GM23248 (cell line): ENCODE data around the gene DNAH8. TPM values are rescaled to one million over a fixed set of nuclear protein-coding genes. Genes with fewer than 3 reads are reported as not detected.

ENCODE experiments used
- DNase-seq: peaks from one replicate; pipeline ENCODE4 v3.0.0-alpha.2; 2015
- H2AFZ ChIP-seq: fragments of 200-600 bp; sonication (generic); 2 replicates; pipeline ENCODE4 v1.6.1; 2016; ENCODE audit warnings: antibody characterized with exemption
- H3F3A ChIP-seq: fragments of 200-600 bp; sonication (generic); 2 replicates; pipeline ENCODE4 v1.6.1; 2016; ENCODE audit warnings: mild to moderate bottlenecking, antibody characterized with exemption, mixed run types; ENCODE audit not compliant: insufficient read depth
- H3K27ac ChIP-seq: fragments of 200-600 bp; sonication (generic); 2 replicates; pipeline ENCODE4 v1.5.1; 2016; ENCODE audit warnings: mild to moderate bottlenecking
- H3K27me3 ChIP-seq: fragments of 200-600 bp; sonication (generic); replicated peaks from 2 replicates; pipeline ENCODE4 v1.6.1; 2016; ENCODE audit warnings: mild to moderate bottlenecking; ENCODE audit not compliant: insufficient read depth
- H3K36me3 ChIP-seq: fragments of 200-600 bp; sonication (generic); 2 replicates; pipeline ENCODE4 v1.6.1; 2016; ENCODE audit warnings: low read depth, mild to moderate bottlenecking
- H3K4me1 ChIP-seq: fragments of 200-600 bp; sonication (generic); 2 replicates; pipeline ENCODE4 v1.6.1; 2016; ENCODE audit warnings: mild to moderate bottlenecking; ENCODE audit not compliant: insufficient read depth
- H3K4me2 ChIP-seq: fragments of 200-600 bp; sonication (generic); one replicate; pipeline ENCODE4 v1.6.1; 2016; ENCODE audit warnings: mild to moderate bottlenecking; ENCODE audit not compliant: unreplicated experiment
- H3K4me3 ChIP-seq: fragments of 200-600 bp; sonication (generic); 2 replicates; pipeline ENCODE4 v1.5.1; 2016; ENCODE audit warnings: mild to moderate bottlenecking
- H3K79me2 ChIP-seq: fragments of 200-600 bp; sonication (generic); 2 replicates; pipeline ENCODE4 v1.6.1; 2016; ENCODE audit warnings: mild to moderate bottlenecking; ENCODE audit not compliant: insufficient read depth
- H3K9ac ChIP-seq: fragments of 200-600 bp; sonication (generic); 2 replicates; pipeline ENCODE4 v1.6.1; 2016; ENCODE audit warnings: mild to moderate bottlenecking
- H3K9me2 ChIP-seq: fragments of 200-600 bp; sonication (generic); 2 replicates; pipeline ENCODE4 v1.6.1; 2016; ENCODE audit warnings: mixed run types, mild to moderate bottlenecking, moderate library complexity; ENCODE audit not compliant: insufficient read depth
- H3K9me3 ChIP-seq: fragments of 200-600 bp; sonication (generic); one replicate; pipeline ENCODE4 v1.6.1; 2017; ENCODE audit warnings: low read depth
- H4K20me1 ChIP-seq: fragments of 200-600 bp; sonication (generic); 2 replicates; pipeline ENCODE4 v1.6.0; 2016; ENCODE audit not compliant: insufficient read depth
- EZH2 ChIP-seq: fragments of 200-600 bp; sonication (generic); IDR thresholded peaks from 2 replicates; pipeline ENCODE4 v1.6.1; 2018; ENCODE audit warnings: antibody characterized with exemption, mild to moderate bottlenecking; ENCODE audit not compliant: insufficient read depth, poor library complexity, severe bottlenecking
- EZH2phosphoT487 ChIP-seq: fragments of 200-600 bp; sonication (generic); IDR thresholded peaks from 2 replicates; pipeline ENCODE4 v1.6.1; 2018; ENCODE audit warnings: antibody characterized with exemption, moderate library complexity, mild to moderate bottlenecking, low read depth; ENCODE audit not compliant: insufficient read depth
- WGBS, 2 experiments: methylation state at CpG; one replicate each; pipeline ENCODE4 v1.1.6; 2015 to 2017; ENCODE audit warnings: low lambda C conversion rate in 2 of 2, low coverage in 1 of 2; ENCODE audit errors: missing lambda C conversion rate in 2 of 2; 5-methylcytosine and 5-hydroxymethylcytosine counted together
- in situ Hi-C: fragments of 300-500 bp; cut with MboI; formaldehyde crosslinking; loops from 2 replicates; pipeline ENCODE4 v1.15.0; 2020
- polyA plus RNA-seq: library from polyadenylated mRNA; unstranded; fragments of >200 nt; fragmentation: Nextera tagmentation; extraction: Ambion mirVana; gene quantifications from 2 replicates; pipeline ENCODE4 v1.2.1, GENCODE V29; 2016
- total RNA-seq: library from RNA; depleted of rRNA; stranded (reverse); fragments of >200 nt; shearing (Covaris generic); gene quantifications from 2 replicates; pipeline ENCODE4 v1.2.3, GENCODE V29; 2014

Gene DNAH8
- total and polyA plus RNA-seq, 2 experiments from 2014 or later, result not detected

DNA sequence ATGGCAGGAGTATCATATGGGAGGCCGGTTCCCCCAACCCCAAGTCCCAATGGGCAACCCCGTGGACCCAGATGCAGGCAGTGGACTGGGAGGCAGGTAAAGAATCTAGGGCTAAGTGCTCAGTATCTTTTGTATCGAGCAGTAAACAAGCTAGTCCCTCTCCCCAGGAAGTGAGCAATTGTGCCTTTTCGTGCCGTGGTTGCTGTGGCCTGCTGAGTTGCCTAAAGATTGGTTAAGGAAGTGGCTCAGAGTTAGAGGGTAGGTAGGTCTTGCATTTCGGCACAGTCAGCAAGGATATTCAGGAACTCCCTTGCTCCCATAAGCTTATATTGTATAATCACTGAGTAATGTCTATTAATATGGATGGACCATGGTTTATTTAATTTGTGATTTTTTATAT is 1.3 kb upstream of the DNAH8 start:
- Histone ChIP-seq H3K9ac (no peak overlapping the region), H3K4me3 (no peak overlapping the region), H4K20me1 (no peaks in the 10 kb centered on the region), H3K4me2 (no peak overlapping the region), H3K27ac (no peak overlapping the region), H3K4me1 (no peaks in the 10 kb centered on the region), H3K36me3 (no peaks in the 10 kb centered on the region), H3F3A (no peaks in the 10 kb centered on the region), H3K9me2 (no peaks in the 10 kb centered on the region), H2AFZ (no peak overlapping the region), H3K79me2 (no peaks in the 10 kb centered on the region), H3K27me3 (peaks cover 18% of the 10 kb centered on the region; the same call in 1 of the 2 replicates), H3K9me3 (no peaks in the 10 kb centered on the region)
- 65 to 67% methylated on average over 6 of the region's 6 CpGs for WGBS, 2 experiments
- TF ChIP-seq EZH2 (no peak), EZH2phosphoT487 (no peak)
- in situ Hi-C loops, result no loop called here
- DNase-seq, result no peak

DNA sequence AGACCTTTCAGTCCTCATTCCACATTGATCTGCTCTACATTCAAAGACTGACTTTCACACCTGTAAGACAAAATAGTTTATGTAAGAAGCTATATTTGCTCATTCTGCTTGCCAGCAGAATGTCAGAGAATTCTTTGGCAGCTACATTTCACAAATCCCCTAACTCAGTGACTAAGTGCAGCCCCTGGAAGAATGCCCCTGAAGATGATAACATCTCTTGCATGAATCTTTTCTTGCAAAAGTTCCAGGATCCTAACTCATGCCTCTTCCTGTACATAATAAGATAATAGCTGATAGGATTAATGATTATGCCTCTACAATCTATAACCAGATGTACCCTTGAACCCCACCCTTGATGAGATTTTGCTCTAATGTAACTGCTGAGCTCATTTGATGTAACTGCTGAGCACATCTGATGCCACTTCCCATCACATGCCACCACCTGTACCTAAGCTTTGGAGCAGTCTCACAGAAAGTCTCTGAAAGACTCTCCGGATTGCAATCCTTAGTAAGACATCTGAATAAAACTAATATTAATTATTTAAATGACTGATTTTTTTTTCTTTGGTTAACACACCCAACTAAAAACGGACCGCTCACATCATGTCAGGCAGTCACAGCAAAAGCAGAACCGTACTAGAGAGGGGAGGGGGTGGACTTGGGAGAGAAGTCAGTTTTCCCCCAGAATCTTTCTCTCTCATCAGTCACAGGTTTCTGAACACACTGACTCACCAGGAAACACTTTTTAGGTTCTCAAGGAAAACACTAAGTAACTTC is 684 bp upstream of the DNAH8 start:
- Histone ChIP-seq H2AFZ (no peak overlapping the region), H3K9me3 (no peaks in the 10 kb centered on the region), H3K27ac (no peak overlapping the region), H3K4me2 (no peak overlapping the region), H3K9me2 (no peaks in the 10 kb centered on the region), H4K20me1 (no peaks in the 10 kb centered on the region), H3K4me3 (0 out of 2 replicates have a peak overlapping the region, but pooled peaks have one; percentile 44), H3K27me3 (peaks cover 18% of the 10 kb centered on the region; the same call in 1 of the 2 replicates), H3K9ac (no peak overlapping the region), H3F3A (no peaks in the 10 kb centered on the region), H3K36me3 (no peaks in the 10 kb centered on the region), H3K79me2 (no peaks in the 10 kb centered on the region), H3K4me1 (no peaks in the 10 kb centered on the region)
- WGBS, 2 experiments, result 56 to 68% methylated on average over 4 of the region's 4 CpGs
- in situ Hi-C loops, result no loop called here
- TF ChIP-seq EZH2, result no peak
- no peak for TF ChIP-seq EZH2phosphoT487
- no peak for DNase-seq

DNA sequence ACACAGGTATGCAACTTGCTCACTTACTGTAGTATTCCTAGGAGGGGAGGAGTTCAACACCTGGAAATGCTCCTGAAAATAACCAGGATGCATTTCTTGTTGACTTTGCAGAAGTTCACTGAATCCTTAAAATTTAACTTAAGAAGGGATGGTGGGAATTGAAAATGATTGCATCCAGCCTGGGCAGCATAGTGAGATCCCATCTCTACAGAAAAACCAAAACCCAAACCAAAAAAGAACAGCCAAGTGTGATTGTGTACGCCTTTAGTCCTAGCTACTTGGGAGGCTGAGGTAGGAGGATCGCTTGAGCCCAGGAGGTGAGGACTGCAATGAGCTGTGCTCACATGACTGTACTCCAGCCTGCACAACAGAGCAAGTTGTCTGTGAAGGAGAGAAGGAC is 1.7 kb downstream of the DNAH8 start:
- Histone ChIP-seq H3K9me3 (no peaks in the 10 kb centered on the region), H3F3A (no peaks in the 10 kb centered on the region), H3K9ac (no peak overlapping the region), H3K4me1 (no peaks in the 10 kb centered on the region), H4K20me1 (no peaks in the 10 kb centered on the region), H3K4me3 (no peak overlapping the region), H3K79me2 (no peaks in the 10 kb centered on the region), H2AFZ (no peak overlapping the region), H3K9me2 (no peaks in the 10 kb centered on the region), H3K27me3 (peaks cover 22% of the 10 kb centered on the region; the same call in 1 of the 2 replicates), H3K36me3 (no peaks in the 10 kb centered on the region), H3K27ac (no peak overlapping the region), H3K4me2 (no peak overlapping the region)
- TF ChIP-seq EZH2 (no peak), EZH2phosphoT487 (no peak)
- 81 to 90% methylated on average over 2 of the region's 2 CpGs for WGBS, 2 experiments
- in situ Hi-C loops, result no loop called here
- no peak for DNase-seq

DNA sequence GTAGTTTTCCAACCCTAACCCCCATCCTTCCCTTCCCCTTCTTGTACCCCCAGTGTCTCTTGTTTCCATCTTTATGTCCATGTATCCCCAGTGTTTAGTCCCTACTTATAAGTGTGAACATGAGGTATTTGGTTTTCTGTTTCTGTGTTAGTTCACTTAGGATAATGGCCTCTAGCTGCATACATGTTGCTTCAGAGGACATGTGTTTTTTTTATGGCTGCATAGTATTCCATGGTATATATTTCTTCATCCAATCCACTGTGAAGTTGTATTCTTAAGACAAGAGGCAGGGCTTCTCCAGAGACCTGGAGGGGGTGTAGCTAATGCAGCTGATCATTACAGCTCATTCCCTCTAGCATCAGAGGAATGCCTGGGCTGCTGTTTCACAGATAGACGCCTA is 4.2 kb downstream of the DNAH8 start:
- in situ Hi-C loops, result no loop called here
- TF ChIP-seq EZH2phosphoT487 (no peak), EZH2 (no peak)
- Histone ChIP-seq H3K27me3 (0 out of 2 replicates have a peak, but pooled peaks cover 16% of the 10 kb centered on the region), H3K9ac (no peak overlapping the region), H2AFZ (no peak overlapping the region), H3K4me1 (no peaks in the 10 kb centered on the region), H3K4me2 (no peak overlapping the region), H3K4me3 (no peak overlapping the region), H3K27ac (no peak overlapping the region), H4K20me1 (no peaks in the 10 kb centered on the region), H3K36me3 (no peaks in the 10 kb centered on the region), H3F3A (no peaks in the 10 kb centered on the region), H3K9me3 (no peaks in the 10 kb centered on the region), H3K9me2 (no peaks in the 10 kb centered on the region), H3K79me2 (no peaks in the 10 kb centered on the region)
- DNase-seq, result no peak
- WGBS, 2 experiments, result 30 to 44% methylated on average over 1 of the region's 1 CpG
